Astrocyte of the cerebellum (primary cell): Measurements from ENCODE around the gene RILPL2.

Source experiments
- DNase-seq: peaks from one replicate; pipeline ENCODE4 v3.0.0-alpha.2; 2011; ENCODE audit warnings: low read depth
- H3K4me3 ChIP-seq: 2 replicates; pipeline ENCODE4 v1.5.1; 2011; ENCODE audit warnings: mild to moderate bottlenecking, low read depth, low read length, moderate library complexity
- in situ Hi-C: cut with HindIII; loops from 2 replicates; pipeline ENCODE4 v1.10.0; 2017; ENCODE audit warnings: low sequenced_read_pairs
- TF ChIP-seq, protein P1 (sequence below): IDR thresholded peaks from 2 replicates; pipeline ENCODE4 v1.5.1; 2012; ENCODE audit warnings: low read length, low read depth, moderate library complexity, mild to moderate bottlenecking; ENCODE audit errors: missing control alignments

RILPL2 gene

GRCh38 chr12:123401753-123402683 lies 34.5 kb downstream of the RILPL2 start:
- DNase-seq = no peak
- in situ Hi-C loops = no loop called here
- no peak overlapping the region for H3K4me3 ChIP-seq
- TF ChIP-seq, protein P1, sequence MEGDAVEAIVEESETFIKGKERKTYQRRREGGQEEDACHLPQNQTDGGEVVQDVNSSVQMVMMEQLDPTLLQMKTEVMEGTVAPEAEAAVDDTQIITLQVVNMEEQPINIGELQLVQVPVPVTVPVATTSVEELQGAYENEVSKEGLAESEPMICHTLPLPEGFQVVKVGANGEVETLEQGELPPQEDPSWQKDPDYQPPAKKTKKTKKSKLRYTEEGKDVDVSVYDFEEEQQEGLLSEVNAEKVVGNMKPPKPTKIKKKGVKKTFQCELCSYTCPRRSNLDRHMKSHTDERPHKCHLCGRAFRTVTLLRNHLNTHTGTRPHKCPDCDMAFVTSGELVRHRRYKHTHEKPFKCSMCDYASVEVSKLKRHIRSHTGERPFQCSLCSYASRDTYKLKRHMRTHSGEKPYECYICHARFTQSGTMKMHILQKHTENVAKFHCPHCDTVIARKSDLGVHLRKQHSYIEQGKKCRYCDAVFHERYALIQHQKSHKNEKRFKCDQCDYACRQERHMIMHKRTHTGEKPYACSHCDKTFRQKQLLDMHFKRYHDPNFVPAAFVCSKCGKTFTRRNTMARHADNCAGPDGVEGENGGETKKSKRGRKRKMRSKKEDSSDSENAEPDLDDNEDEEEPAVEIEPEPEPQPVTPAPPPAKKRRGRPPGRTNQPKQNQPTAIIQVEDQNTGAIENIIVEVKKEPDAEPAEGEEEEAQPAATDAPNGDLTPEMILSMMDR = no peak

GRCh38 chr12:123399255-123399617 lies 37.2 kb downstream of the RILPL2 start:
- no peak for DNase-seq
- no peak overlapping the region for H3K4me3 ChIP-seq
- in situ Hi-C loops = loop anchor here (5.0 kb wide), 1 partner anchor 73 kb away; no protein-coding TSS in a partner anchor
- TF ChIP-seq, protein P1 = no peak

- in situ Hi-C loops = loop anchor here (5.0 kb wide), 1 partner anchor 74 kb away; no protein-coding TSS in a partner anchor
- H3K4me3 ChIP-seq = no peak overlapping the region
- TF ChIP-seq, protein P1 = no peak
- peak; percentile 72 for DNase-seq
Observed at GRCh38 chr12:123398550-123399254, 37.8 kb downstream of the RILPL2 start.

DNA sequence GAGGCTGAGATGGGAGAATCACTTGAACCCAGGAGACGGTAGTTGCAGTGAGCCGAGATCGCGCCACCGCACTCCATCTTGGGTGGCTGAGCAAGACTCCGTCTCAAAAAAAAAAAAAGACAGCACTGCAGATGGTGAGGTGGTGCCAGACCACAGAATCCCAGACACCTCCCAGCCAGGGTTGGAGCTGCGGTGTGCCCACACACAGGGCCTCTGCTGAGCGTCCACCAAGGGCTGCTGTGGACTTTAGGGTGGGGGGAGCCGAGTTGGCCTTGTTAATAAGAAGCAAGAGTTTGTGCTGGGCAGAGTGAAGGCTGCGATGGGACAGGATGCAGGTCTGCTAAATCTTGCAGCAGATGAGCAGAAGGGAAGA lies 38.3 kb downstream of the RILPL2 start:
- TF ChIP-seq, protein P1 = no peak
- DNase-seq = peak; percentile 13
- H3K4me3 ChIP-seq = no peak overlapping the region
- in situ Hi-C loops = loop anchor here (5.0 kb wide), 1 partner anchor 74 kb away; no protein-coding TSS in a partner anchor

DNA sequence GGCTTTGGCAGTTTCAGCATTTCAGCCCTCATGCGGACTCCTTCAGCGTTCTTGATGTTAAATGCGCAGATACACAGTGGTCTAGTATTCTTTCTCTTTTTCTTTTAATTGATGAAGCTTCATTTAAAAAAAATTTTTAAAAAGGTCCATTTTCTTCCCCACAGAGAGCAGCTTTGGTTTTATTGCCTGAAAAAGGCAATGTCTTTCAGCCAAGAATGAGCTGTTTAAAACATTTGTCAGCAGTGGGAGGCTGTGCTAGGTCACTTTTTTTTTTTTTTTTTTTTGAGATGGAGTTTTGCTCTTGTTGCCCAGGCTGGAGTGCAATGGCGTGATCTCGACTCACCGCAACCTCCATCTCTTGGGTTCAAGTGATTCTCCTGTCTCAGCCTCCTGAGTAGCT lies 39.1 kb downstream of the RILPL2 start:
- TF ChIP-seq, protein P1 = no peak
- in situ Hi-C loops = loop anchor here (5.0 kb wide), 1 partner anchor 75 kb away; no protein-coding TSS in a partner anchor
- no peak overlapping the region for H3K4me3 ChIP-seq
- no peak for DNase-seq

DNA sequence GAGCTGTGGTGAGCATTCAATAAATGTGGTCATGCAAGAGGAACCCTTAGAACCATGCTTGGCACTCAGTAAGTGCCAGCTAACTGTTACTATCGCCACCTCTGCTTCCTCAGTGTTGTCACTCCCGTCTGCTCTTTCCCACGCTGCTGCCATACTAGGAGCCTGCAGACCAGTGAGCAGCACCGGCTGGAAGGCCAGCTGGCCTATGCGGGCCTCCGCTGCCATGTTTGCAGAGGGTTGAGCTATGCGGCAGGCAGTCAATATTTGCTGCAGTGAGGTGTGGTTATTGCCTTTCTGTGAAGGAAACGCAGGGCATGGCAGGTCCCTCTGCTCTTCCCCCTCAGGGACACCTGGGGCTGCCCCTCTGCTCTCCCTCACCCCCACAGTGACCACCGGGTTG lies 39.5 kb downstream of the RILPL2 start:
- no peak for DNase-seq
- TF ChIP-seq, protein P1 = no peak
- H3K4me3 ChIP-seq = no peak overlapping the region
- in situ Hi-C loops = loop anchor here (5.0 kb wide), 1 partner anchor 75 kb away; no protein-coding TSS in a partner anchor
